ENCODE data around the gene CLPTM1. TPM values are rescaled to one million over a fixed set of nuclear protein-coding genes. Genes with fewer than 3 reads are reported as not detected.

The CLPTM1 gene
- total RNA-seq, 1 experiment from 2014 or later, result 82.0 TPM

DNA sequence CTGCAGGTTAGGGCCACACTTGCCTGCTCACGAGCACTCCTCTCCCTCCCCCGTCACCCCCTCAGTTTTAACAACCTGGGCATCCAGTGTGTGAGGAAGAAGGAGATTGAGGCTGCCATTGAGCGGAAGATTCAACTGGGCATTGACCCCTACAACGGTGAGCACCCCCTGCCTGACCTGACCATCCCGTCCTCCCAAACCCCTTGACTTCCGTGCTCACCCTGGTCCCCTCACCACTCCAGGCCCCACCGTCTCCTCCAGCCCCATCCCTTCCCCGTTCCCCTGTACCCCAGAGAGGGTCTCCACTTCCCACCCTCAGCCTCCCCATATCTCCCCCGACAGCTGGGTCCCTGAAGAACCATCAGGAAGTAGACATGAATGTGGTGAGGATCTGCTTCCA lies 70.1 kb downstream of the CLPTM1 start:
- no peak overlapping the region for H2AK5ac ChIP-seq (ENCODE audit: insufficient read length, low read length)
- Mint-ChIP-seq H3K4me3 (no peak overlapping the region), H3K36me3 (ENCODE audit: insufficient read depth in 1 of 3, low read depth in 3 of 3) (peaks cover 0 to 13% (median 6%) of the 10 kb centered on the region in 3 experiments; a peak in 5 of 7 replicates), H3K9me3 (peaks cover 0 to 3% of the 10 kb centered on the region in 2 experiments; a peak in 1 of 5 replicates), H3K27ac (no peak overlapping the region; a peak in 1 of 7 replicates), H3K4me1 (0 out of 4 replicates have a peak, but pooled peaks cover 0 to 2% of the 10 kb centered on the region in 2 experiments), H3K27me3 (ENCODE audit: low read depth) (no peaks in the 10 kb centered on the region)
- H2BK12ac ChIP-seq (ENCODE audit: insufficient read length, low read depth, low read length), result no peak overlapping the region
- H3K4me1 ChIP-seq (ENCODE audit: insufficient read depth, low read length), result no peaks in the 10 kb centered on the region
- no peaks in the 10 kb centered on the region for H3K27me3 ChIP-seq (ENCODE audit: insufficient read depth, low read length)
- H3K18ac ChIP-seq (ENCODE audit: insufficient read length, low read depth, low read length), result no peak overlapping the region
- TF ChIP-seq, protein P1, sequence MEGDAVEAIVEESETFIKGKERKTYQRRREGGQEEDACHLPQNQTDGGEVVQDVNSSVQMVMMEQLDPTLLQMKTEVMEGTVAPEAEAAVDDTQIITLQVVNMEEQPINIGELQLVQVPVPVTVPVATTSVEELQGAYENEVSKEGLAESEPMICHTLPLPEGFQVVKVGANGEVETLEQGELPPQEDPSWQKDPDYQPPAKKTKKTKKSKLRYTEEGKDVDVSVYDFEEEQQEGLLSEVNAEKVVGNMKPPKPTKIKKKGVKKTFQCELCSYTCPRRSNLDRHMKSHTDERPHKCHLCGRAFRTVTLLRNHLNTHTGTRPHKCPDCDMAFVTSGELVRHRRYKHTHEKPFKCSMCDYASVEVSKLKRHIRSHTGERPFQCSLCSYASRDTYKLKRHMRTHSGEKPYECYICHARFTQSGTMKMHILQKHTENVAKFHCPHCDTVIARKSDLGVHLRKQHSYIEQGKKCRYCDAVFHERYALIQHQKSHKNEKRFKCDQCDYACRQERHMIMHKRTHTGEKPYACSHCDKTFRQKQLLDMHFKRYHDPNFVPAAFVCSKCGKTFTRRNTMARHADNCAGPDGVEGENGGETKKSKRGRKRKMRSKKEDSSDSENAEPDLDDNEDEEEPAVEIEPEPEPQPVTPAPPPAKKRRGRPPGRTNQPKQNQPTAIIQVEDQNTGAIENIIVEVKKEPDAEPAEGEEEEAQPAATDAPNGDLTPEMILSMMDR (conservative IDR thresholded peaks at IDR 0.05), result no peak
- H3K23ac ChIP-seq (ENCODE audit: insufficient read length, low read depth, low read length), result no peak overlapping the region
- WGBS (ENCODE audit: extremely low coverage, insufficient read length, low lambda C conversion rate), result no CpG with 5 or more reads among the region's 9 CpGs
- H3K9me3 ChIP-seq (ENCODE audit: control insufficient read depth, low read depth, low read length), result no peaks in the 10 kb centered on the region
- H3K79me2 ChIP-seq (ENCODE audit: insufficient read depth, low read length), result no peaks in the 10 kb centered on the region
- H3K9ac ChIP-seq (ENCODE audit: extremely low read depth, insufficient read length, low read length), result no peak overlapping the region
- H2AFZ ChIP-seq (ENCODE audit: low read length), result no peak overlapping the region
- no peaks in the 10 kb centered on the region for H3K79me1 ChIP-seq (ENCODE audit: insufficient read depth, low read depth, low read length, poor library complexity, severe bottlenecking)
- H4K5ac ChIP-seq (ENCODE audit: insufficient read length, low read depth, low read length), result no peak overlapping the region
- no peak overlapping the region for H4K8ac ChIP-seq (replicated peaks; ENCODE audit: insufficient read length, low read depth, low read length)
- no peak overlapping the region for H4K91ac ChIP-seq (ENCODE audit: insufficient read length, low read depth, low read length)
- H3T11ph ChIP-seq (ENCODE audit: low read length), result no peak overlapping the region
- no peak overlapping the region for H3K27ac ChIP-seq (ENCODE audit: insufficient read length, low read depth, low read length)
- H2BK5ac ChIP-seq (ENCODE audit: insufficient read length, low read length), result no peak overlapping the region
- no peak overlapping the region for H3K14ac ChIP-seq (ENCODE audit: insufficient read depth, low read length)
- H3K56ac ChIP-seq (ENCODE audit: insufficient read length, low read depth, low read length), result no peak overlapping the region
- no peaks in the 10 kb centered on the region for H3K23me2 ChIP-seq (ENCODE audit: insufficient read length, low read depth, low read length, poor library complexity, severe bottlenecking)
- DNase-seq, result no peak
- no peak overlapping the region for H2BK15ac ChIP-seq (ENCODE audit: low read depth, low read length)
- no peak overlapping the region for H3K4ac ChIP-seq (ENCODE audit: low read depth, low read length)
- H3K4me2 ChIP-seq (ENCODE audit: insufficient read depth, insufficient read length, low read length), result no peak overlapping the region
- no peak overlapping the region for H2BK120ac ChIP-seq (ENCODE audit: low read depth, low read length, poor library complexity, severe bottlenecking)
- H2BK20ac ChIP-seq (ENCODE audit: low read depth, low read length, poor library complexity, severe bottlenecking), result no peak overlapping the region
- no peaks in the 10 kb centered on the region for H4K20me1 ChIP-seq (ENCODE audit: control insufficient read depth, insufficient read depth, insufficient read length)
